Nucleus accumbens (tissue), 56 donors: ENCODE measurements around the gene TSKU.

Experiments used
- DNase-seq, 56 donors: peaks; one replicate each; lab custom pipeline; 2025; lab: John Stamatoyannopoulos, UW

TSKU gene

GRCh38 chr11:76839311-76839710, 56.2 kb downstream of the TSKU start:
- DNase-seq, result no peak

- DNase-seq, result no peak
Observed at GRCh38 chr11:76841923-76842452, 58.8 kb downstream of the TSKU start.

- DNase-seq, result no peak
Observed at GRCh38 chr11:76843907-76844306, 60.8 kb downstream of the TSKU start.

- DNase-seq, result no peak
Observed at GRCh38 chr11:76844511-76844910, 61.4 kb downstream of the TSKU start.

- DNase-seq, result no peak
Observed at GRCh38 chr11:76845069-76845468, 61.9 kb downstream of the TSKU start.

GRCh38 chr11:76846441-76846840, 63.3 kb downstream of the TSKU start:
- DNase-seq, result no peak
